Testis (tissue), 2 donors: ENCODE measurements around the gene SLC12A4.

Experiments
- POLR2A ChIP-seq: fragments of 450-650 bp; IDR thresholded peaks from one replicate; pipeline ENCODE4 v1.6.1; 2017; ENCODE audit warnings: antibody characterized with exemption, mild to moderate bottlenecking, moderate library complexity
- TF ChIP-seq, protein P1 (sequence below), 3 experiments: fragments of 450-650 bp in 2 of 3; fragments of 200-600 bp in 1 of 3; sonication (generic) in 1 of 3; IDR thresholded peaks; one replicate each; pipeline ENCODE4 v1.5.1; 2016 to 2019; ENCODE audit warnings: antibody characterized with exemption in 3 of 3, mild to moderate bottlenecking in 2 of 3, moderate library complexity in 1 of 3

DNA sequence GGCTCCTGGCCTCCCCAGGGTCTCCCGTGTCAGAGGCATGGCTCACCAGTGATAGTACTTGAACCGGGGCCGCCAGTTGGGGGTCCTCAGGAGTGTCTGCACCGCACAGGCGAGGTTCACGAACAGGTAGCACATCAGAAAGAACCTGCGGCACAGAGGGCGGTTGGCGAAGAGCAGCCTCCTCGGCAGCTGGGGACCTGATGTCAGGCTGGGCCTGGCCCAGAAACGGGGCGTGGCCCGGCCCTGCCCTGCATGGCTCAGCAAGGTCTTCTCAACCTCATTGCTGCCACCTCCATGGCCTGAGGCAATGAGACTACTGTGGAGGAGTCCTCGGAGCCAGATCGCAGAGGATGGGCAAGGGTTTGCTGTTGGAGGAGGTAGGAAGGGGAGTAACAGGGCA is 20.4 kb downstream of the SLC12A4 start:
- TF ChIP-seq, protein P1, sequence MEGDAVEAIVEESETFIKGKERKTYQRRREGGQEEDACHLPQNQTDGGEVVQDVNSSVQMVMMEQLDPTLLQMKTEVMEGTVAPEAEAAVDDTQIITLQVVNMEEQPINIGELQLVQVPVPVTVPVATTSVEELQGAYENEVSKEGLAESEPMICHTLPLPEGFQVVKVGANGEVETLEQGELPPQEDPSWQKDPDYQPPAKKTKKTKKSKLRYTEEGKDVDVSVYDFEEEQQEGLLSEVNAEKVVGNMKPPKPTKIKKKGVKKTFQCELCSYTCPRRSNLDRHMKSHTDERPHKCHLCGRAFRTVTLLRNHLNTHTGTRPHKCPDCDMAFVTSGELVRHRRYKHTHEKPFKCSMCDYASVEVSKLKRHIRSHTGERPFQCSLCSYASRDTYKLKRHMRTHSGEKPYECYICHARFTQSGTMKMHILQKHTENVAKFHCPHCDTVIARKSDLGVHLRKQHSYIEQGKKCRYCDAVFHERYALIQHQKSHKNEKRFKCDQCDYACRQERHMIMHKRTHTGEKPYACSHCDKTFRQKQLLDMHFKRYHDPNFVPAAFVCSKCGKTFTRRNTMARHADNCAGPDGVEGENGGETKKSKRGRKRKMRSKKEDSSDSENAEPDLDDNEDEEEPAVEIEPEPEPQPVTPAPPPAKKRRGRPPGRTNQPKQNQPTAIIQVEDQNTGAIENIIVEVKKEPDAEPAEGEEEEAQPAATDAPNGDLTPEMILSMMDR (IDR thresholded peaks at IDR 0.05), result no peak
- no peak for TF ChIP-seq POLR2A
